Kasumi-1 (cell line): Measurements from ENCODE around the gene ABTB2.
A peak's percentile ranks its signal among the peaks of the same experiment; 100 is the strongest.
"Not testable (repeated sequence)": the region's sequence is repeated elsewhere in the genome, so short reads cannot be mapped to it uniquely, and the experiment has no call there.

Source experiments
- DNase-seq, 2 experiments: peaks; one replicate each; lab custom pipeline; 2025; lab: John Stamatoyannopoulos, UW

Gene ABTB2

GRCh38 chr11:34262531-34263081 is 95.2 kb downstream of the ABTB2 start:
- no peak for DNase-seq

- no peak for DNase-seq
Observed at GRCh38 chr11:34261820-34262219, 96.0 kb downstream of the ABTB2 start.

GRCh38 chr11:34261095-34261494 is 96.7 kb downstream of the ABTB2 start:
- no peak for DNase-seq

GRCh38 chr11:34260072-34260575 is 97.7 kb downstream of the ABTB2 start:
- no peak for DNase-seq

GRCh38 chr11:34259087-34259486 is 98.7 kb downstream of the ABTB2 start:
- no peak for DNase-seq

- DNase-seq, result no peak
Observed at GRCh38 chr11:34256626-34257025, 101.2 kb downstream of the ABTB2 start.

GRCh38 chr11:34256150-34256549 is 101.7 kb downstream of the ABTB2 start:
- no peak for DNase-seq

- no peak for DNase-seq
Observed at GRCh38 chr11:34255101-34255500, 102.7 kb downstream of the ABTB2 start.

- DNase-seq, result no peak
Observed at GRCh38 chr11:34254011-34254410, 103.8 kb downstream of the ABTB2 start.

- DNase-seq, result no peak
Observed at GRCh38 chr11:34252651-34253050, 105.2 kb downstream of the ABTB2 start.

- DNase-seq, result no peak
Observed at GRCh38 chr11:34252015-34252414, 105.8 kb downstream of the ABTB2 start.

- DNase-seq, result no peak
Observed at GRCh38 chr11:34251589-34251980, 106.2 kb downstream of the ABTB2 start.

GRCh38 chr11:34250732-34251588 is 106.8 kb downstream of the ABTB2 start:
- peak; percentile 68 to 73 for DNase-seq

GRCh38 chr11:34250211-34250610 is 107.6 kb downstream of the ABTB2 start:
- no peak for DNase-seq

- DNase-seq, result no peak
Observed at GRCh38 chr11:34249439-34249838, 108.4 kb downstream of the ABTB2 start.

GRCh38 chr11:34246511-34246910 is 111.3 kb downstream of the ABTB2 start:
- DNase-seq, result not testable (repeated sequence)

GRCh38 chr11:34245041-34245440 is 112.8 kb downstream of the ABTB2 start:
- no peak for DNase-seq

GRCh38 chr11:34243600-34244464 is 114.0 kb downstream of the ABTB2 start:
- no peak for DNase-seq

GRCh38 chr11:34242037-34242625 is 115.7 kb downstream of the ABTB2 start:
- DNase-seq, result no peak

GRCh38 chr11:34240150-34240494 is 117.7 kb downstream of the ABTB2 start:
- DNase-seq, result no peak

- DNase-seq, result no peak
Observed at GRCh38 chr11:34239465-34240149, 118.2 kb downstream of the ABTB2 start.

- DNase-seq, result no peak
Observed at GRCh38 chr11:34238966-34239365, 118.8 kb downstream of the ABTB2 start.
